Femur (tissue), 1 donor: Measurements from ENCODE around the gene PKHD1.

Experiments used
- DNase-seq: peaks from one replicate; pipeline ENCODE4 v3.0.0-alpha.2; 2017

Gene PKHD1

DNA sequence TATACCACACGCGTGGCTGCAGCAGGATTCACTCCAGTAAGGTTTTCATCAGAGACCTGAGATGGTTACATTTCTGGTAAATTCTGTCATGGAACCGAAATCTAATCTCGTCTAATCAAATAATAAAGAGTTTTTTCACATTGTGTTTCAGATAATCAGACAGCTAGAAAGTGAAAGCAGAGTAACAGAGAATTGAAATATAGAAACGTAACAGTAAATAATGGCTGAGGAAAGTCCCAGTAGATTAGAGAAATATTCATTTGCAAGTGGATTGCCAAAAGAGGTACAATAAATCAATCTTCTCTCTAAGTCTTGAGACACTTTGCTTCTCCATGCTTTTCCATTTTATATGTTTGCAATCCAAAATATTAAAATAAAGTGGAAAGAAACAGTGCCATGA, 42.4 kb downstream of the PKHD1 start:
- no peak for DNase-seq

GRCh38 chr6:52042141-52042885, 45.1 kb downstream of the PKHD1 start:
- no peak for DNase-seq

- DNase-seq, result no peak
Measured at GRCh38 chr6:52041134-52041533, 46.3 kb downstream of the PKHD1 start.

DNA sequence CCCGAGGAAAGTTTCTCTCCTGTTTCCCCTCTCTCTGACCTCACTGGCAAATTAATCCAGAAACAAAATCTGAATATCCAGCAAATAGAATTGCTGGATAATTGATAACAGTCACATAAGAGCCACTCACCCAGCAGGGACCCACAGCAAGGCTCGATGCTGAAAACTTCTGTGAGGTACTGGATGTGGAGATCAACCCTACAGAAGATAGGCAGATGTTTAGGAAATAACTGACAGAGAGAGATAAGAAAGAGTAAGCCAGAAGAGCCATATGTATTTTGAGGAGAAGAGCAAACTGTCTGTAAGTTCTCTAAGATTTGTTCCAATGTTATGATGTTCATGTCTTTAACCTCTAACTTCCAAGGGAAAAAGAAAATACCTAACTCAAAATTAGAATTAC, 59.7 kb downstream of the PKHD1 start:
- no peak for DNase-seq

- no peak for DNase-seq
Measured at GRCh38 chr6:52024451-52025068, 62.9 kb downstream of the PKHD1 start.

DNA sequence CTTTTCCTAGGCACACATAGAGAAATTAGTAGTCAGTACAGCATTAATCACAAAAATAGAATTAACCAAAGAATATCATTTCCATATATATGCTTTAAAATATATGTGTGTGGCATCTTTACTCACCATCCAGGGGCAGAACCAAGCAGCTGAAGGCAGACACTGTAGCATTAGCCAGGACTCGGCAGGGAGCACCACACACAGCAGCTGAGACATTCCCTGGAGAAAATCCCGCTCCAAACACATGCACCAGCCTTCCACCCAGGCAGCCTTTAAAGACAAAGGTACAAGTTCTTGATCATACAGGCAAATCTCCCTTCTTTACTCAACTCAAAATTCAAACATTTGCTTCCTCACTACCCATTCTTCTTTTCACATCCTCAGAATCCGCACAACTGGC, 64.7 kb downstream of the PKHD1 start:
- no peak for DNase-seq

- DNase-seq, result no peak
Measured at GRCh38 chr6:52020945-52021570, 66.4 kb downstream of the PKHD1 start.

GRCh38 chr6:52019881-52020280, 67.5 kb downstream of the PKHD1 start:
- no peak for DNase-seq

DNA sequence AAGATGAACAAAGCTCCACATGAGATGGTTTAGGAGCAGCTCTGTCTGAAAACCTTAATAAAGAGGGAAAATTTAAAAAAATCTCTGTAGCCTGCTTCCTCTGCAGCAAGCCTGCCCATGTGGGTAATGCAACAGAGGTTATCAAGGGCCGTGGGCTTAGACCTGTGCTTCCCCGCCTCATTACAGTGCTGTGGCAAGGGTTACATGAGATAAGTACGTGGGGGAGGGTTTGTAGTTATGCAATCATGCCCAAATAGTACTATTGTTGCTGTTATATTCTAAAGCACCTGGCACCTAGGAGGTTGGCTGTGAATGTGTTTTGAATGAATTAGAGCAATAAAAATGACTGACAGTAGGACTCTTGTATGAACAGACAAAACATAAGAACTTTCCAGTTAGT, 68.3 kb downstream of the PKHD1 start:
- DNase-seq, result no peak

- DNase-seq, result no peak
Measured at GRCh38 chr6:52016915-52017748, 70.3 kb downstream of the PKHD1 start.

GRCh38 chr6:52015953-52016352, 71.5 kb downstream of the PKHD1 start:
- DNase-seq, result no peak

GRCh38 chr6:52014391-52014790, 73.0 kb downstream of the PKHD1 start:
- no peak for DNase-seq

GRCh38 chr6:52013035-52013434, 74.4 kb downstream of the PKHD1 start:
- DNase-seq, result no peak

- DNase-seq, result no peak
Measured at GRCh38 chr6:52012582-52012981, 74.8 kb downstream of the PKHD1 start.

DNA sequence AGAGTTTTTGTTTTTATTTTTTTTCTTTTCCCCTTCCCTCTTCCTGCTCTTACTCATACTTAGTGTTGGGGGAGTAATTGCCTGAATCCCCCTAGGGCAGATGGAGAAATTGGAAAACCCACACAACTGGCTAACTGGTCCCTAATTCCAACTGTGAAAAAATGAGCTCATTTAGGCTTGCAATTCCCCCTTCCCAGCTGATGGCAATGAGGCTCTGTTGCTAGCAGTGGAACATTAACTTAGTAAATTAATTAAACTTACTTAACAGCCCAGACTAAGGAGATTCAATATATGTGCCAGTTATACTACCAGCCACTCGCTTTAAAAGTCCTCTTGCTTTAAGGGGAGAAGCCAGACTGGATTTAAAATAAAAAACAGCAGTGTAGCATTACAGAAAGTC, 76.6 kb downstream of the PKHD1 start:
- DNase-seq, result no peak

DNA sequence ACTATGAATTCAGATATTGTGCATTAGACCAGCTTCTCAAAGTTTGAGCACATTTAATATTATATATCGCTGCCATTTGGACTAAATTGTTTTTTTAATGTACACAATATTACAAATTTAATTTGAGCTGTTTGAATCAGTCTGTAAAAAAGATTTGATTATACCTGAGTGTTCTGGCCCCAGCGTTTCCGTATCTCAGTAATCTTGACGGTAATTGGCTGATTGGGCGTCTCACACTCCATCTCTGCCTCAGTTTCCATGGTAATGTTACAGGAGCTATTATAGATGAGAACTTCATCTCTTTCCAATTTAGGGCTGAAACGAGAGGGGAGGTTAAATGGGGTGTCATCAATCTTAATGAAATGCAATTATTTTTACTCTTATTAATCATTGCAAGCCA, 77.3 kb downstream of the PKHD1 start:
- DNase-seq, result no peak

- no peak for DNase-seq
Measured at GRCh38 chr6:52009466-52010140, 77.8 kb downstream of the PKHD1 start.

- no peak for DNase-seq
Measured at GRCh38 chr6:52000064-52000463, 87.3 kb downstream of the PKHD1 start.

GRCh38 chr6:51996296-51996947, 91.0 kb downstream of the PKHD1 start:
- no peak for DNase-seq

- DNase-seq, result no peak
Measured at GRCh38 chr6:51995214-51995755, 92.1 kb downstream of the PKHD1 start.

- no peak for DNase-seq
Measured at GRCh38 chr6:51992876-51993275, 94.5 kb downstream of the PKHD1 start.

DNA sequence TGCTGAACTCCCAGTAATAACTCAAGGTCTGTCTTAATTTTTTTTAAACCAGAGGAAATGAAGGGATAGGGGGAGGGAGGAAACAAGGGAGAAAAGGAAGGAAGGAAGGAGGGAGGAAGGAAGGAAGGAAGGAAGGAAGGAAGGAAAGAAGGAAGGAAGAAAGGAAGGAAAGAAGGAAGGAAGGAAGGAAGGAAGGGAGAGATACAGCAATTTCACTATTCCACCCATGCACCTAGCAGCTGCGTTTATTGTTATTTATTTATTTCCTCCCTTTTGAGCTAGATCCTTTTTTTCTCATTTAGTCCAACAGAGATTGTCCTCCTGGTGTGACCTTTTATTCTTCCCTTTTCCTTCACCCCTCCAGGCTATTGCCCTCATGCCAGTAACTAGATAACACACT, 97.6 kb downstream of the PKHD1 start:
- no peak for DNase-seq
